NCI-H2081 (cell line): ENCODE measurements around the gene AGER.

ENCODE experiments used
- DNase-seq, 2 experiments: peaks; one replicate each; lab custom pipeline; 2025; lab: John Stamatoyannopoulos, UW

AGER gene

GRCh38 chr6:32168807-32169591, 15.1 kb downstream of the AGER start:
- DNase-seq = no peak

GRCh38 chr6:32168350-32168749, 15.7 kb downstream of the AGER start:
- DNase-seq = no peak

- DNase-seq = no peak
Observed at GRCh38 chr6:32167761-32168262, 16.2 kb downstream of the AGER start.

DNA sequence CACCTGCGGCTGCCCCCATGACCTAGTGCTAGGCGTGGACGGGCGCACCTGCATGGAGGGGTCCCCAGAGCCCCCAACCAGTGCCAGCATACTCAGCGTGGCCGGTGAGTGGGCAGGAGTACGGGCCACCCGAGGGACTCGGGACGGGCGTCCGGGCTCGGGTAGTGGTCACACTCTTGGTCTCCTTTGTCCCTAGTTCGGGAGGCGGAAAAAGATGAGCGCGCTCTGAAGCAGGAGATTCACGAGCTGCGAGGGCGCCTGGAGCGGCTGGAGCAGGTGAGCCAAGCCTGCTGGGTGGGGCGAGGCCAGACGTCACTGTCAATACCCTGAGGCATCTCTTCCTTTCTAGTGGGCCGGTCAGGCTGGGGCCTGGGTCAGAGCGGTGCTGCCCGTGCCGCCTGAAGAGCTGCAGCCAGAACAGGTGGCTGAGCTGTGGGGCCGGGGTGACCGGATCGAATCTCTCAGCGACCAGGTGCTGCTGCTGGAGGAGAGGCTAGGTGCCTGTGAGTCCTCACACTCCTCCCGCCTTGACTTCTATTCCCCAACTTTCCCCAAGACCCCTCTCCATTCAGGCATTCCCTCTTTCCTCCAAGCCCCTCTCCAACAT, 16.8 kb downstream of the AGER start:
- no peak for DNase-seq

- DNase-seq = no peak
Observed at GRCh38 chr6:32166411-32167061, 17.5 kb downstream of the AGER start.

GRCh38 chr6:32164295-32164694, 19.8 kb downstream of the AGER start, which contains the start of gene EGFL8:
Gene EGFL8, plus strand, starts transcription at chr6:32164595. Its CDS starts 1,571 bp downstream, at chr6:32166166.
- no peak for DNase-seq

GRCh38 chr6:32163559-32164258, 20.3 kb downstream of the AGER start:
- DNase-seq = no peak

- no peak for DNase-seq
Observed at GRCh38 chr6:32158052-32158451, 26.0 kb downstream of the AGER start.

GRCh38 chr6:32156891-32157290, 27.2 kb downstream of the AGER start:
- DNase-seq = no peak

- peak; percentile 78 to 83 for DNase-seq
Observed at GRCh38 chr6:32154514-32155161, 29.4 kb downstream of the AGER start.

GRCh38 chr6:32153564-32154513, 30.2 kb downstream of the AGER start, which contains the start of gene PPT2:
Gene PPT2, plus strand, starts transcription at chr6:32154141. Its CDS starts 454 bp downstream, at chr6:32154595.
- DNase-seq = peak; percentile 83 to 90

GRCh38 chr6:32152769-32153563, 31.1 kb downstream of the AGER start:
- DNase-seq = no peak

DNA sequence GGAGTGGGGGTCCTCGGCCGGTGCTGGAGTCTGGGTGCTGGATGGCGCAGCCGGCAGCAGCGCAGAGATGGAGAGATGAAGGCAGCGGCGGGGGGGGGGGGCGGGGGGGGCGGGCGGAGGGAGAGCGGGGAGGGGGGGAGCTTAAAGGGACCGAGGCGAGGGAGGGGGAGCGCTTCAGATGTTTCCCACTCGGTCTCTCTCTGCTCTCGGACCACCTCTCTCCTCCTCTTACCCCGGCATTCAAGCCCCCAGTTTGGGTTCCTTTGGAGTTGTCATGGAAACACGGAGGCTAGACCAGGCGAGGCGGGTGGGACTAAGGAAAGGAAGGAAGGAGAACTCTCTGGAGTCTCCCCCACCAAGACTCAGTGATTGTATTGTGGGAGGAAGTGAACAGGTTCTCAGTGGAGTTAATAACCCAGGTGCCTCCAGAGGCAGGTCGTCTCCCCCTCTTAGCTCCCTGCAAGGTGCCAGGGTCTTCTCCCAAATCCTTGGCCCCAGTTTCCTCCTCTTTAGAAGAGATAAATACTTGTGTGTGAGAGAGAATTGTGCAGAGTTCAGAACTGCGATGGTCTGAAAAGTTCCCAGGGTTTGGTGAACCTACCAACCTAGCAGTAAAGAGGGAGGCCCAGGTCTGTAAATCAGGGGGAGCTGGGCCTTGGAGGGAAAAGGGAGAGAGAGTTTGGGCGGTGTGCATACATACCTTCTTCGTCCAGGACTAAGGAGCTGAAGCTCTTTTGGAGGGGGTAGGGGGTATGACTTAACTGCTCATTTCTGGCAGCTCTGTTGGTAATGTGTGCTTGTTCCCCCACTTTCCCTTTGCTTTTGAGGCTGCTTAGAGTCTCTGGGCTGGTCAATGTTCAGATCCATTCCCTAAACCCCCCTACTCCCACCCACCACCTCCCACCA, 31.9 kb downstream of the AGER start, which contains the start of gene PRRT1:
Gene PRRT1, minus strand, starts transcription at position 77 of the 906 bp plus-strand sequence. CDS start 112 bp downstream, outside the sequence.
- DNase-seq = no peak

DNA sequence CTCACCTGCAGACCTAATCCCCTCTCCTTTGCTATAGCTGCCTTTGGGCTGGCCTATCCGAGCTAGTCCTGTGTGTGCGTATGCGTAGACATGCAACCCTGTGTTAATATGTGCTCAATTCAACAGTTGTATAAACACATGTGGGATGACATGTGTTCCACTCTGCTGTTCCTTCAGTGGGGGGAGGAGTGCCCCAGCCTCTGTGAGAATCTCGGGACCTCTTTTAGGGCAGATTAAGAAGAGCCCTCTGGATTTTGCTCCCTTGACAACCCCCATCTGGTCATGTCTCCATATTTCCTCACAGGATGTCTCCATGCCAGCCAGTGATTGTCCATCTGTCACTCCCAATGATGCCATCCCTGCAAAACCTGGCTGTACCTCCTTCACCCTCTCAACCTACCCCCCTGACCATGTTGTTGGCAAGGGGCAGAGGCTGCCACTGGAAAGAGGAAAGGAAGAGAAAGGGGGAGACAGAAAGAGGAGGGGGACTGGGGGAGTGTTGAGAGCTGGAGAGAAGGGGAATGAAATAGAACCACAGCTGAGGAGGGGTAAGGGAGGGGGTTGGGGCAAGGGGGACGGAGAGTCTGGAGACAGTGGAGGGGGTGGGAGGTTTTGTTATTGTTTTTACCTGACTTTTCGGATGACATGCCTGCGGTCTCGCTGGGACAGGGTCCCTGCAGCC, 32.7 kb downstream of the AGER start:
- no peak for DNase-seq

- DNase-seq = no peak
Observed at GRCh38 chr6:32149932-32150870, 33.9 kb downstream of the AGER start.

- no peak for DNase-seq
Observed at GRCh38 chr6:32149092-32149755, 34.8 kb downstream of the AGER start.
